K562 (cell line): ENCODE data around the gene PDE6C. TPM values are rescaled to one million over a fixed set of nuclear protein-coding genes. Genes with fewer than 3 reads are reported as not detected.

Source experiments
- ASH1L ChIP-seq: fragments of 450-650 bp; IDR thresholded peaks from 2 replicates; pipeline ENCODE4 v1.6.1; 2018; ENCODE audit warnings: borderline replicate concordance, mild to moderate bottlenecking, low read depth; ENCODE audit not compliant: partially characterized antibody
- CBFA2T3 ChIP-seq: fragments of 450-650 bp; IDR thresholded peaks from 2 replicates; pipeline ENCODE4 v1.6.1; 2017
- CEBPB ChIP-seq: fragments of 450-650 bp; IDR thresholded peaks from 2 replicates; pipeline ENCODE4 v1.6.1; 2016; ENCODE audit warnings: missing genetic modification characterization, missing compliant biosample characterization
- DNMT1 ChIP-seq: fragments of 450-650 bp; IDR thresholded peaks from 2 replicates; pipeline ENCODE4 v1.6.1; 2016; ENCODE audit warnings: antibody characterized with exemption, mild to moderate bottlenecking
- ETS2 ChIP-seq: IDR thresholded peaks from 2 replicates; pipeline ENCODE4 v1.6.1; 2016; ENCODE audit warnings: borderline replicate concordance, missing genetic modification characterization, mild to moderate bottlenecking, moderate library complexity, missing compliant biosample characterization; ENCODE audit not compliant: poor library complexity, severe bottlenecking
- FOXM1 ChIP-seq, 2 experiments: fragments of 450-650 bp in 1 of 2; sonication (generic) in 1 of 2; formaldehyde crosslinking in 1 of 2; IDR thresholded peaks; 2 replicates each; pipeline versions ENCODE4 v1.6.1 to v1.9.0; 2017 to 2022; ENCODE audit warnings: low read depth in 2 of 2, mild to moderate bottlenecking in 2 of 2, missing genetic modification reagents in 1 of 2, moderate library complexity in 1 of 2
- HDAC3 ChIP-seq: fragments of 450-650 bp; IDR thresholded peaks from 2 replicates; pipeline ENCODE4 v1.6.1; 2018; ENCODE audit warnings: borderline replicate concordance, mild to moderate bottlenecking, moderate library complexity; ENCODE audit not compliant: partially characterized antibody
- MEF2D ChIP-seq: conservative IDR thresholded peaks from 2 replicates; pipeline ENCODE4 v1.6.1; 2016; ENCODE audit warnings: low read depth, missing genetic modification characterization, missing compliant biosample characterization
- PTRF ChIP-seq: fragments of 450-650 bp; IDR thresholded peaks from 2 replicates; pipeline ENCODE4 v1.6.1; 2016; ENCODE audit warnings: mild to moderate bottlenecking, missing genetic modification characterization, missing compliant biosample characterization
- RBM25 ChIP-seq: fragments of 200-400 bp; formaldehyde crosslinking; IDR thresholded peaks from 2 replicates; pipeline ENCODE4 v1.6.1; 2018; ENCODE audit warnings: low read length, low read depth, moderate library complexity; ENCODE audit not compliant: severe bottlenecking
- RFX1 ChIP-seq: fragments of 450-650 bp; IDR thresholded peaks from 2 replicates; pipeline ENCODE4 v1.6.1; 2016; ENCODE audit warnings: mild to moderate bottlenecking, moderate library complexity
- SP1 ChIP-seq: sonication (generic); formaldehyde crosslinking; IDR thresholded peaks from 2 replicates; pipeline ENCODE4 v1.8.1; 2022; ENCODE audit warnings: mild to moderate bottlenecking, missing genetic modification reagents
- ZNF311 ChIP-seq: fragments of 250-450 bp; sonication (Bioruptor Pico); IDR thresholded peaks from 2 replicates; pipeline ENCODE4 v1.4.0; 2020; ENCODE audit warnings: mild to moderate bottlenecking, moderate library complexity
- ZNF354B ChIP-seq: fragments of 250-450 bp; sonication (Bioruptor Pico); IDR thresholded peaks from 2 replicates; pipeline ENCODE4 v1.4.0; 2020
- ZNF75A ChIP-seq: fragments of 450-650 bp; formaldehyde crosslinking; IDR thresholded peaks from 2 replicates; pipeline ENCODE4 v1.4.0; 2020; ENCODE audit warnings: mild to moderate bottlenecking
- ZSCAN29 ChIP-seq: fragments of 450-650 bp; IDR thresholded peaks from 2 replicates; pipeline ENCODE4 v1.6.1; 2017
- polyA plus RNA-seq, 8 experiments: library from polyadenylated mRNA; depleted of rRNA in 4 of 8; stranded (reverse) in 5 of 8; unstranded in 3 of 8; fragments of >200 nt; fragmentation: Nextera tagmentation in 2 of 8; fragmentation: Illumina TruSeq in 1 of 8; extraction: Ambion mirVana in 2 of 8; extraction: Trizol in 1 of 8; gene quantifications; 2 replicates each; pipeline versions ENCODE4 v1.2.1 to v1.2.3, GENCODE V29; 2011 to 2014; ENCODE audit warnings: inconsistent platforms in 1 of 8, missing spikeins in 1 of 8
- total RNA-seq, 7 experiments: library from RNA; depleted of rRNA in 6 of 7; stranded (reverse); fragments of >200 nt in 6 of 7; fragmentation: Illumina TruSeq in 2 of 7; extraction: Trizol in 2 of 7; gene quantifications; 2 replicates each; pipeline versions ENCODE4 v1.2.1 to v1.2.3, GENCODE V29; 2011 to 2021; ENCODE audit warnings: low replicate concordance in 1 of 7
- TF ChIP-seq, protein P1 (sequence below): sonication (generic); formaldehyde crosslinking; IDR thresholded peaks from 2 replicates; pipeline ENCODE4 v1.8.0; 2023; ENCODE audit warnings: missing genetic modification reagents, mild to moderate bottlenecking, borderline replicate concordance
- TF ChIP-seq, protein P2 (sequence below): IDR thresholded peaks from 2 replicates; pipeline ENCODE4 v1.6.1; 2011; ENCODE audit warnings: borderline replicate concordance, low read depth, mild to moderate bottlenecking, moderate library complexity, low read length; ENCODE audit not compliant: insufficient read depth, poor library complexity, severe bottlenecking
- TF ChIP-seq, protein P3 (sequence below), 3 experiments: fragments of 200-800 bp in 1 of 3; sonication (Bioruptor generic) in 1 of 3; sonication (generic) in 1 of 3; formaldehyde crosslinking in 1 of 3; IDR thresholded peaks; 2 replicates each; pipeline versions ENCODE4 v1.6.1 to v1.8.0; 2016 to 2022; ENCODE audit warnings: mild to moderate bottlenecking in 2 of 3, missing compliant biosample characterization in 2 of 3, missing genetic modification characterization in 2 of 3, missing genetic modification reagents in 1 of 3

Gene PDE6C
- total and polyA plus RNA-seq, 9 of the 15 experiments (the other 6 are each of a cell fraction or from before 2014, with no cell fraction given), result not detected

DNA sequence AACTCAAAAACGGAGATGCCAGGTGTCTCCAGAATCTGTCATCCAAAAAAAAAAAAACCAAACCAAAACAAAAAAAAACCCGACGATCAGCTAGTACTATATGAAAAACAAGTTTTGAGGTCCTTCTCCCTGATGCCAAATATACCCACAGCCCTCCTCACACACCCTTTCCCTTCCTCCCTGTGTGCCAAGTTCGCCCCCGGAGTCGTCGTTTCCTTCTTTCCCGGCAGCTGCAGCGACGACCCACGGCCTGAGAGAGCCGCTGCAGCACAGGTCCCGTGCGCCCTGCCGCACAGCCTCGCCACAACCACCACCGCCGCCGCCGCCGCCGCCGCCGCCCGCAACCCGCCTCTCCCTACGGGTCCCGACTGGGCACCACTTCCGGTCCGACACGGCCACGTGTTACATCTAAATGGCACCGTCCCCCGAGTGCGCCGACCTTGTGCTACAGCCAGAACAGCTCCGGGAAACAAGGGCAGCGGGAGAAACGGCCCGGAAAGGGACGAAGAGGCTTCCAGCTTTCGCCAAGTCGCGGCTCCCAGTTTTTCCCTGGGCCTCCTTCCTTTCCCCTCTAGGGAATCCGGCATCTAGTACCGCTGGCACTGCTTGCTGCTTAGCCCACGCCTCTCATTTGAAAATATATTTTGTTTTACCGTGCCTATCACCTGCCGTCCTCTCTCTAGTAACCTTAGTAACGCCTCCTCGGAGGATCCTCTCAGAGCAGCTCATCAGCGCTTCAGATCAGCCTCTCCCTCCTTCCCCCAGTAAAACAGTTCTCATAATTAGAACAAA is 90.1 kb downstream of the PDE6C start, which contains the start of gene FRA10AC1 (continued):
- TF ChIP-seq, protein P1, sequence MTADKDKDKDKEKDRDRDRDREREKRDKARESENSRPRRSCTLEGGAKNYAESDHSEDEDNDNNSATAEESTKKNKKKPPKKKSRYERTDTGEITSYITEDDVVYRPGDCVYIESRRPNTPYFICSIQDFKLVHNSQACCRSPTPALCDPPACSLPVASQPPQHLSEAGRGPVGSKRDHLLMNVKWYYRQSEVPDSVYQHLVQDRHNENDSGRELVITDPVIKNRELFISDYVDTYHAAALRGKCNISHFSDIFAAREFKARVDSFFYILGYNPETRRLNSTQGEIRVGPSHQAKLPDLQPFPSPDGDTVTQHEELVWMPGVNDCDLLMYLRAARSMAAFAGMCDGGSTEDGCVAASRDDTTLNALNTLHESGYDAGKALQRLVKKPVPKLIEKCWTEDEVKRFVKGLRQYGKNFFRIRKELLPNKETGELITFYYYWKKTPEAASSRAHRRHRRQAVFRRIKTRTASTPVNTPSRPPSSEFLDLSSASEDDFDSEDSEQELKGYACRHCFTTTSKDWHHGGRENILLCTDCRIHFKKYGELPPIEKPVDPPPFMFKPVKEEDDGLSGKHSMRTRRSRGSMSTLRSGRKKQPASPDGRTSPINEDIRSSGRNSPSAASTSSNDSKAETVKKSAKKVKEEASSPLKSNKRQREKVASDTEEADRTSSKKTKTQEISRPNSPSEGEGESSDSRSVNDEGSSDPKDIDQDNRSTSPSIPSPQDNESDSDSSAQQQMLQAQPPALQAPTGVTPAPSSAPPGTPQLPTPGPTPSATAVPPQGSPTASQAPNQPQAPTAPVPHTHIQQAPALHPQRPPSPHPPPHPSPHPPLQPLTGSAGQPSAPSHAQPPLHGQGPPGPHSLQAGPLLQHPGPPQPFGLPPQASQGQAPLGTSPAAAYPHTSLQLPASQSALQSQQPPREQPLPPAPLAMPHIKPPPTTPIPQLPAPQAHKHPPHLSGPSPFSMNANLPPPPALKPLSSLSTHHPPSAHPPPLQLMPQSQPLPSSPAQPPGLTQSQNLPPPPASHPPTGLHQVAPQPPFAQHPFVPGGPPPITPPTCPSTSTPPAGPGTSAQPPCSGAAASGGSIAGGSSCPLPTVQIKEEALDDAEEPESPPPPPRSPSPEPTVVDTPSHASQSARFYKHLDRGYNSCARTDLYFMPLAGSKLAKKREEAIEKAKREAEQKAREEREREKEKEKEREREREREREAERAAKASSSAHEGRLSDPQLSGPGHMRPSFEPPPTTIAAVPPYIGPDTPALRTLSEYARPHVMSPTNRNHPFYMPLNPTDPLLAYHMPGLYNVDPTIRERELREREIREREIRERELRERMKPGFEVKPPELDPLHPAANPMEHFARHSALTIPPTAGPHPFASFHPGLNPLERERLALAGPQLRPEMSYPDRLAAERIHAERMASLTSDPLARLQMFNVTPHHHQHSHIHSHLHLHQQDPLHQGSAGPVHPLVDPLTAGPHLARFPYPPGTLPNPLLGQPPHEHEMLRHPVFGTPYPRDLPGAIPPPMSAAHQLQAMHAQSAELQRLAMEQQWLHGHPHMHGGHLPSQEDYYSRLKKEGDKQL (CRISPR knock-in tag), result no peak
- TF ChIP-seq HDAC3, result no peak
- TF ChIP-seq DNMT1, result no peak
- TF ChIP-seq, protein P2, sequence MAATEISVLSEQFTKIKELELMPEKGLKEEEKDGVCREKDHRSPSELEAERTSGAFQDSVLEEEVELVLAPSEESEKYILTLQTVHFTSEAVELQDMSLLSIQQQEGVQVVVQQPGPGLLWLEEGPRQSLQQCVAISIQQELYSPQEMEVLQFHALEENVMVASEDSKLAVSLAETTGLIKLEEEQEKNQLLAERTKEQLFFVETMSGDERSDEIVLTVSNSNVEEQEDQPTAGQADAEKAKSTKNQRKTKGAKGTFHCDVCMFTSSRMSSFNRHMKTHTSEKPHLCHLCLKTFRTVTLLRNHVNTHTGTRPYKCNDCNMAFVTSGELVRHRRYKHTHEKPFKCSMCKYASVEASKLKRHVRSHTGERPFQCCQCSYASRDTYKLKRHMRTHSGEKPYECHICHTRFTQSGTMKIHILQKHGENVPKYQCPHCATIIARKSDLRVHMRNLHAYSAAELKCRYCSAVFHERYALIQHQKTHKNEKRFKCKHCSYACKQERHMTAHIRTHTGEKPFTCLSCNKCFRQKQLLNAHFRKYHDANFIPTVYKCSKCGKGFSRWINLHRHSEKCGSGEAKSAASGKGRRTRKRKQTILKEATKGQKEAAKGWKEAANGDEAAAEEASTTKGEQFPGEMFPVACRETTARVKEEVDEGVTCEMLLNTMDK, result no peak
- TF ChIP-seq PTRF, result no peak
- no peak for TF ChIP-seq ETS2 (tag)
- TF ChIP-seq CEBPB (tag), result no peak
- TF ChIP-seq, protein P3, sequence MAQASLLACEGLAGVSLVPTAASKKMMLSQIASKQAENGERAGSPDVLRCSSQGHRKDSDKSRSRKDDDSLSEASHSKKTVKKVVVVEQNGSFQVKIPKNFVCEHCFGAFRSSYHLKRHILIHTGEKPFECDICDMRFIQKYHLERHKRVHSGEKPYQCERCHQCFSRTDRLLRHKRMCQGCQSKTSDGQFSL (CRISPR knock-in tag; IDR thresholded peaks at IDR 0.05), result no peak
- TF ChIP-seq, protein P3 (tag; IDR thresholded peaks at IDR 0.05), result no peak
- no peak for TF ChIP-seq ZSCAN29
- TF ChIP-seq ZNF354B (CRISPR knock-in tag), result no peak
- TF ChIP-seq ZNF311, result no peak
- peak; percentile 72 for TF ChIP-seq SP1 (CRISPR knock-in tag)
- TF ChIP-seq ZNF75A (CRISPR knock-in tag), result no peak
- TF ChIP-seq RBM25, result no peak
- no peak for TF ChIP-seq MEF2D
- no peak for TF ChIP-seq ASH1L
- TF ChIP-seq CBFA2T3, result no peak
- peak; percentile 83 for TF ChIP-seq RFX1
- TF ChIP-seq FOXM1 (IDR thresholded peaks at IDR 0.05; ENCODE audit: low read depth), result peak; percentile 32; the same call in 1 of the 2 replicates
- TF ChIP-seq FOXM1 (CRISPR knock-in tag; IDR thresholded peaks at IDR 0.05; ENCODE audit: low read depth), result no peak
